ENCODE data around the gene NRG2. TPM values are rescaled to one million over a fixed set of nuclear protein-coding genes. Genes with fewer than 3 reads are reported as not detected.

Gene NRG2
- total RNA-seq, 1 donor from 2014 or later = 13.9 TPM

DNA sequence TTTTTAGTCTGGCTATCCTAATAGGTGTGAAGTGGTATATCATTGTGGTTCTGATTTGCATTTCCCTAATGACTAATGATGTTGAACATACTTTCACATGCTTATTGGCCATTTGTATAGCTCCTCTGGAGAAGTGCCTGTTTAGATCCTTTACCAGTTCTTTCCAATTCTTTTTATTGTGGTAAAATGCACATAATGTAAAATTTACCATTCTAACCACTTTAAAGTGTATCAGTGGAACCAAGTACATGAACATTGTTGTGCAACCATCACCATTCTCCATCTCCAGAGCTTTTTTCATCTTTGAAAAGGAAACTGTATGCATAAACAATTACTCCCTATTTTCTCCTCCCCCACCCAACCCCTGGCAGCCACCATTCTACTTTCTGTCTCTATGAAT, 95.4 kb downstream of the NRG2 start:
- DNase-seq (ENCODE audit: low spot score) = no peak

DNA sequence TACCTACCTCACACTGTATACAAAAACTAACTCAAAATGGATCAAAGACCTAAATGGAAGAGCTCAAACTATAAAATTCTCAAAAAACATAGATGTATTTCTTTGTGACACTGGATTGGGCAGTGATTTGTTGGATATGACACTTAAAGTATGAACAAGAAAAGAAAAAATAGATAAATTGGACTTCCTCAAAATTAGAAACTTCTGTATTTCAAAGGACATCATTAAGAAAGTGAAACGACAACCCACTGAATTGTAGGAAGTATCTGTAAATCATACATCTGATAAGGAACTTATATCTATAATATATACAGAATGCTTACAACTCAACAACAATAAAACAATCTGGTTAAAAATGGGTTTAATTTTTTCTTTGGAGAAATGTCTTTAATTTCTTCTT, 96.7 kb downstream of the NRG2 start:
- no peak for DNase-seq (ENCODE audit: low spot score)

DNA sequence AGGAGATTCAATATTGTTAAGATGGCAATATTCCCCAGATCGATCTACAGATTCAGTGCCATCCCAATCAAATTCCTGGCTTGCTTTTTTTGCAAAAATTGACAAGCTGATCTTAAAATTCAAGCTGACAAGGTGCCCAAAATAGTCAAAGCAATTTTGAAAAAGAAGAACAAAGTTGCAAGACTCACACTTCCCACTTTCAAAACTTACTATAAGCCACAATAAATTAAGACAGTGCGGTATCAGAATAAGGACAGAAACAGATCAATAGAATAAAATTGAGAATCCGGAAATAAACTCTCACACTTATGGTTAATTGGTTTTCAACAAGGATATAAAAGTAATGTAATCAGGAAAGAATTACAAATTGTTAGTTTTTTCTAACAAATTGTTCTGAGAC, 97.1 kb downstream of the NRG2 start:
- DNase-seq (ENCODE audit: low spot score) = no peak

DNA sequence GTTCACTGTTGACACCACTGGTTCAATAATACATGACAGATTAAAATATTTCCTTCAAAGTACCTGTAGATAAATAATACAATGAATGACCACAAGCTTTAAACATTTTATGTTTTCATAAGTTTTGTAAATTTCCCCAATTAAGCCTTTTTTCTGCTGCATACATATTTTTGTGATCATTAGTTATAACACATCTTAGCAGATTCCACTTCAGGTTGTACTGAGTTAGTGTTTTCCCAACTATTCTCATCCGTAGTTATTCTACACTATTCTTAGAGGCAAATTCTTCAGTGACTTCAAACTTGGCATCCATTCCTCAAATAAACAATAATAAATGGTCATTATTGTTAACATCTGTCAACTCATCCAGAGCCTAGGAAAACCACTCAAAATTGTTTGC, 100.9 kb downstream of the NRG2 start:
- DNase-seq (ENCODE audit: low spot score) = no peak

DNA sequence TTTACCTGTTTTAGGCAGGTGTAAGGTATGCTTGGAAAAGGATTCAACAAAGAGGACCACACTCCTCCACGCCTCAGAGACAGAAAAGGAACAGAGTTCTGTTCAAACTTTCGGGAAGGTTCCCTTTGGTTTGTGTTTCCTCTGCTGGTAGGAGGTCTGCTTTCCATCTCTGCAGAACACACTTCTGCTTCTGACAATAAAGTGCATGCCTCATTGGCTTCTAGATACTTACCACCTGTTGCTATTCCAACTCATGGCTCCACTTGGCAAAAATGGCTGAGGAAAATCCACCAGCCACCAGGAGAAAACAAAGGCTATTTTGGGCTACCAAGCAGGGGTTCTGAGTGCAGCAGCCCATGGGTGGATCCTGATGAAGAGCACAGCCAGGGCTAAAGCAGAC, 112.7 kb downstream of the NRG2 start:
- no peak for DNase-seq (ENCODE audit: low spot score)

DNA sequence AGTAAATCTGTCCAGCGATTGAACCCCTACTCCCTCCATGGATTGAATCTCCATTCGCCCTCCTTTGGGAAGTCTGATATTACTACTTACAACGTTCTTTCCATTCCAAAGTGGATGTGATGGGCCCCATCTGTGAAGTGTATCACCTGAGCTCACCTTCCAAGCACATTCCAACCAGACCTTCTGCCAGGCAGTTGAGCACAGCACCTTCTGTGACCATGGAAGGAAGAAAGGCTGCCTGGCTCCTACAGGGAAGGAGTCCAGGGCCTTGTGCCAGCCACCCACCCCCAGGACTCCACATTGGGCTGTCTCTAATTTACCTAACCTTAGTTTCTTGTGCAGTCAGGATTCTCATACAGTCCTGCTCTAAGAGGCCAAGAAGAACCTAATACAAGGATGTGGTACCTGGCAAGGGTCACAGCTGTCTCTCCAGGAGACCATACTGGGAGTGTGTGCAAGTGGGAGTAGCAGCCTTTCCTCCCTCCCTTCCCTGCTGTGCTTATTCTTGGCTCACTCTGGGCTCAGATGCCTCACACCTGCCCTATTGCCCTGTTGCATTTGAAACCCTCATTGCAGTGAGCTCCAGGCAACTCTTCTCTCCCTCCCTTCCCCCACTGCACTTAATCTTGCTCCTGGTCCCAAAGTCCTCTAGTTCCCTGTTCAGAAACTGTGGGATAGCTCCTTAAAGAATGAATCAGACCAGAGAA, 116.1 kb downstream of the NRG2 start:
- DNase-seq (ENCODE audit: low spot score) = no peak

DNA sequence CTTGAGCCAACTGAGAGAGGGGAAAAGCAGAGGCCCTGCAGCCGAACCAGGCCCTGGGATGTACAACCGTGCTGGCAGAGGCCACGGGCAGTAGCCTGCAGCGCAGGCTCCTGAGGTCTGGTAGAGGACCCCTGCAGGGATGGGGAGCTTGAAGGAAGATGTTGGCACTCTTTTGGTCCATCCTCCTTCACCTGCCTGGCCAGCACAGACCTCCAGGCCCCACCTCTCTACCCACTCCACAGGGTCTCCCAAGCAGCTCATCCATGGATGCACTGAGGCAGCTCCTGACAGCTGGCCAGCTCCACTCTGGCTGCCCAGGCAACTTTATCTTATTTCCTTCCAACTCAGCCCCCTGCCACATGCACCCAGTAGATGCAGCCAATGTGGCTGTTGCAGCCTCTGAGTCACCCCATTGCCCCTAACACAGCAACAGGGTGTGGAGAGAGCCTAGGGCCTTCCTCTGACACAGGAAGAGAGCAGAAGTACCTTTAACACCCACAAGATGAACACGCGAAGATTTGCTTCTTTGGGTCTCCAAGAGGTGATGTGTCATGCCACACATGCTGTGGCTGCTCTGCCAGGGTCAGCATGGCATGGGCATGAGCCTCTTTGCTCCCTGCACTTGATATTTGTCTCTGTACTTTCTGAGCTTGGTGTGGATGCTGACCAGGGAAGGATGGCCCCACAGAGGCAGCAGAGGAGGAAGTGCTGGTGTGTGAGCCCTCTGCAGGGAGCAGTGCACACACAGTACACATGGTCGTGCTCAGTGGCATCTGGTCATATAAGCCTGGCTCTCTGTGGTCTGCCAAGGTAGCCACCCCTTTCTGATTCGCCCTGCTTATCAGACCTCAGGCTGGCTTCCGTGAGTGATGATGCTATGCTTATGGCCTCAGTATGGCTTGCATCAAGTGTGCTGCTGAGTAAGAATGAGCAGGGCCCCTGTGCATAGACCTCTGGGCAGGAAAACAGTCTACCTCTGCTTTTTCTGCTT, 117.2 kb downstream of the NRG2 start:
- DNase-seq (ENCODE audit: low spot score) = no peak

DNA sequence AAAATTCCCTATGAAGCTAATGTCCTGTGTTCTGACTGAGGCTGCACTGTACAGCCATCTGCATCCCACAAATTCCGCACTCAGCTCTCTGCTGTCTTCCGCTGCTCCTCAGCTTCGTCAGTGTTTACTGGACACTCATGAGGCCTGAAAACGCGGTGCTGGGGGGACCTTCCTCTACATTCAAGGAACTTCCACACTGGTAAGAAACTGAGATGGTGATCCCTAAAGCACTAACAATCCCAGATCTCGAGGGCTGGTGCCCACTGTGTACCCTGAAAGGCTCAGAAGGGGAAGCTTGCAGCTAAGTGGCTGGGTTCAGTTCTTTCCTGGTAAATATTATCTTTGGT, 117.9 kb downstream of the NRG2 start:
- DNase-seq (ENCODE audit: low spot score) = no peak

DNA sequence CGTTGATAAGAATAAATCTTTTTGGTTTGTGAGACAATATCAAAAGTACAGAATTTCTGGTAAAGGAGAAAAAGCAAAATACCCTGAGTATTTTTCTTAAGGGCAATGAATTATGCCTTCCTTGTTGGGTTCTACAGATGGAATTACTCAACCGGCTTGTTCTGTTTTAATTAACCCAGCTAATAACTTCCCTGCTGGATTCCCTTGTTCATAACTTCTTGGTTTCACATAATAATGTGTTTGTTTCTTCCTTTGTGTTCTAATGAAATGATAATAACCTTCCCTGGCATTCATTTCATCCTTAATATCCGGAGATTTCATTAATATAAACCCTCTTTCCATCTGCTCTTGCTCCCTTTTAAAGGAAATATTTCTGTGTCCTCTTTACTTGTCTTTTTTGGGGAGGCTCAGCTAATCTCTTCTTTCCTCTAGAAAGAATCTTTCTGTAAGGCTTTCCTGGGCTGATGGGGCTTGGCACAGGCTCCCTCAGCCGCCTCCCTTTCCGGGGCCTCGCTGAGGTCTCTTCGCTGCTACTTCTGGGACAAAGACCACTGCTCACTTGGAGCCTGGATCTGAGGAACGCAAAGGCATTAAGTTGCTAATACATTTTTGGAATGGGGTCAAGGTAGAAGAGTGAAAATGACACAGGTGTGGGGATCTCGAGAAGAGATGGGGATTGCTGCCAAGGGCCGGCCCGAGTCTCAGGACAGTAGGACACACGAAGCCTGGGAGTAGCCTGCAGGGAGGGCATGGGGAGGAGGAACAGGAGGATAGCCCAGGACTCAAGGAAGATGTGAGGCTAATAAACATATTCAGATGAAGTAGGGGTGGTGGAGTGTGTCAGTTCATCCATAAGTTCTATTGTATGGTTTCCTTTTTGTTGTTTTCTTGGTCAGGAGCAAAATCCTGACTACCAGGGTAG, 118.5 kb downstream of the NRG2 start:
- no peak for DNase-seq (ENCODE audit: low spot score)

DNA sequence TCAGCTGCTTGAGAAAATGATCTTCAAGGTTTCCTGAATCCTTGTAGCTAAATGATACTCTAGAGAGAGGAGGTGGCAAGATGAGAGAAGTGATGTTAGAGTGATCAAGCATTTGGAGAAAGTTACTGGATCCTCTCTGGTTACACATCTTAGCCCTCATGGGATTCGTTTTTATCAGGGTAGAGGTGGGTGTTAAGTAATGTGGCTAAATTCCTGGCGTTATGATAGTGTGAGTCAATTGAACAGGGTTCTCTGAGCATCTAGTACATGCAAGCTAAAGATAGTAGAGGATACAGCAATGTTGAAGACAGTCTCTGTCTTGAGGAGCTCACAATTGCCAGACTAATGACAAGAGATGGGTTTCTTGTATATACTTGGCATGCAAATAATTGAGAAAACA, 123.8 kb downstream of the NRG2 start:
- DNase-seq (ENCODE audit: low spot score) = no peak

DNA sequence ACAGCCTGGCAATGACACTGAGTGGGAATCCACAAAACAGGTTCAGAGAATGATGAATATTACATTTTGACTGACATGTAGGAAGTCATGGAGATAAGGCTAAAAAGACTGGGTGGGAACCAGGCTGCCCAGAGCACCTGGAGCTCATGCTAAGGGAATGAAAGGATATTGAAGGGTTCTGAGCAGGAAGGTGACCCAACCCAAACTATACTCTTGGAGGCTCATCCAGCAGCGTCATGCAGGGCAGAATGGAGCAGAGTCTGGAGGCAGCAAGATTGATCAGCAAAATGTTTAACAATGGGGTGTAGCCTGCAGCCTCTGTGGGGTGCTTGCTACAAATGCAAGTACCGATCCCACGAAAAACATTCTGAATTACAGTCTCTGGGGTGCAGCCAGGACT, 127.3 kb downstream of the NRG2 start:
- DNase-seq (ENCODE audit: low spot score) = no peak

DNA sequence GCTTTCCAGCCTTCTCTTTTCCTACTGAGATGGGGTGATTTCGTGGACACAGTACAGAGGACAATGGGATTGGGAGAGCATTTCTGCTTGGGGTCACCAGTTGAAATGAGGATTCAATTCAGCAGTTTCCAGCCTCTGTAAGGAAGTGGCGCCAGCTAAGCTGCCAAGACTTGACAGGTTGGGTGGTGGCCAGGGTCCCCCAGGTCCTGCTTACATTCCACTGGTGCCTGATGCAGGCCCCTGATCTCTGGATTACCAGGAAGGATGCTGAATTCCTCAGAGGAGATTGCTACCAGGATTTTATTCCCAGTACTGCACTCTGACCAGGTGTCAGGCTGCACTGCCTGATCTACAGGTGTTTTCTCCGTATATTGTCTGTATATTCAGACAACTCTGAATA, 127.8 kb downstream of the NRG2 start:
- DNase-seq (ENCODE audit: low spot score) = no peak

DNA sequence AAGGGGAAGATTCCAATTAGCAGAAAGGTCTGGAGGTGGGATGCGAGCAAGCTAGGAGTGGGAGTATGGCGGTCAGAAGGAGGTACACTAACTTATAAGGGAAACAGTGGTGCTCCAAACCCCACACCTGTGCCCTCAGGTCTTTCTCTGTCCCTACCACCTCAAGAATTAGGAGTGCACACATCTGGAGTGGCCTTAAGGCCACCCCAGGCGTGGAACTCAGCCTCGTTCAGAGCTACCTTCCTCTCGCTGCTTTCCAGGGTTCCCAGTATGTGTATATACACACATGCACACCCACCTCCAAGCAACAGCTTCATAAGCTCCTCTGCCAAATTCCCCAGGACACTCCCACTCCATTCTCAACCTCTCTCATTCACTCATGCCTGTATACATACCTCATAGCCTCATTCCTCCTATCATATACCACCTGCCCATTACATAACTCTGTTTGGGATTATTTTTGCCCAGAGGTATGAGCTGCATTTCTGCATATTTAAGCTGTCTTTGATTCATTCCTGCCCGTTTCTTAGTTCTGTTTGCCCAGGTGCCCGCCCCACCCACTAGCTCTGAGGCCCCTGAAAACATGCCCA, 128.8 kb downstream of the NRG2 start:
- no peak for DNase-seq (ENCODE audit: low spot score)

DNA sequence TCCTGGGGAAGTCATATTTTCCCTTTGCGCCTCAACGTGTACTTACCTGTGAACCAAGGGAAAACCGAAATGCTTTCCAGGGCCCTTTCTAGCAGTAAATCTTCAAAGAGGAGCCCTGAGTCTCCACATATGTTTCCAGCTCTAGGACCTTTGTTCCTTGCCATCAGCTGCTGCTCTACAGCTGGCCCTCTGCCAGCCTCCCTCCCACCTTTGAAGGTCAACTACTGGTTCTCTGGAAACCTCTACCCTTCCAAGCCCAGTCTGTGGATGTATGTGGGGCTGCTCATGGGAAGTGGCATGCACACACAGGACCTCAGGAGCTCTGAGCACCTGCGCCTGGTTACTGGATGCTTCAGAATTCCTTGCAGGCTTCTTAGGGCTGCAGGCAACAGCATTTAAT, 130.3 kb downstream of the NRG2 start:
- DNase-seq (ENCODE audit: low spot score) = no peak

DNA sequence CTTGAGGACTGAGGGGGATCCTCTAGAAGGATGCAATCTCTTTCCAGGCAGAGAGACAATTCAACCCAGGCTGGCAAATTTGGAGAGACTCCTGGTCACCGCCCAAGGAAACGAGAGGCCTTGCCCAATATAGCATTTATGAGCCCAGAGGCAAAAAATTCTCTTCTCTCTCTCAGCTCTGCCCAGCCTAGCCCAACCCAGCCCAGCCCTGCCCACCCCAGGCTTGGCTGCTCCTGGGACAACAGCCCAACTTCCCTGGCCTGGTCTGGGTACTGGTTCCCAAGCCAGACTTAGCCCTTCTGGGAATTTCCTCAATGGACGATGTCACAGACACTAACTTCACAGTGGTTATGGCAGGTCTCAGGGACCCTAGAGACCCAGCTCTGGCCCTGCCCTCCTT, 130.9 kb downstream of the NRG2 start:
- DNase-seq (ENCODE audit: low spot score) = no peak

DNA sequence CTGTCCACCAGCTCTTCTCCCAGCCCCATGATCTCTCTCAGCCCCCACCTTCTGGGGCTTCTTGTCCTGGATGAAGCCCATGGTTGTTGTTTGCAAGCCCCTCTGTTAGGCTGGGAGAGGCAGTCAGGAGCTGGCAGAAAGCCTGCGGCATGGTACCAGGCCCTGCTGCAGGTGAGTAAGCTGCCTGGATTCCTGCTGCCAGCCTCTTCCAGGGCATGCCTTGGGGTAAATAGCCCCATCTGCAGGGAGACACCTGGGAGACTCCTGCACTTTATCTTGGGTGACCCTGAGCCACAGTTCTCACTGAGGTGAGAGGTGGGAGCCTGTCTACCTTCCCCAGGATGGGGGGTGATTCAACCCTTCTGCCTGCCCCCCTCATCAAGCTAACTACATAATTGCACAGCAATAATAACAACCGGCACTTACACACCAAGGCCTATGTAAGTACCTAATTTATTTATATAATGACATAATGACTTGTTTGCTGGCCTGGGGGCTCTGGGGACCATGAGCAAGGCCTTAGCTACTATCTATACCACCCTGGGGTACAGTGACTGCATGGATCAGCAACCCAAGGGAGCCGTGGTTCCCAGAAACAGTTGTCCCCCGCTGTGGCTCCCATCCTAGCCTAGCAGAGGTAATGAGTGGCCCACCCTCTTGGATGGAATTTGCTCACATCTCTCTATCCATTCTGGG, 131.5 kb downstream of the NRG2 start:
- no peak for DNase-seq (ENCODE audit: low spot score)

DNA sequence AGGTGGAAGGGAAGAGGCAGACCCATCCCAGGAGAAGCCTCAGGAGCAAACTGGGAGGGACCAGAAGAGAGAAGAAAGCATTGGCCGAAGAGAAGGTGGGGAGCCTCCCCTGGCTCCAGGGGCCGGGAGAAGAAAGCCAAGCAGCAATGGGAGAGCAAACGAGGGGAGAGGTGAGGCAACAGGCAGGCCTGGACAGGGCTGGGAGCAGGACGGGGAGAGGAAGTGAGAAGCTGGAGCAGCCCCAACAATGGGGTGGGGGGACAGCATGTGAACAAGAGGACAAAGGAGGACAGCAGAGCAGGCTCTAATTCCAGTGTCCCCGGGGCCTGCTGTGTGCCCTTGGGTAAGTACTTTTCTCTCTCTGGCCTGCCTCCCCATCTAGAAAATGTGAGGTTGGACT, 132.2 kb downstream of the NRG2 start:
- peak; percentile 72 for DNase-seq (ENCODE audit: low spot score)

DNA sequence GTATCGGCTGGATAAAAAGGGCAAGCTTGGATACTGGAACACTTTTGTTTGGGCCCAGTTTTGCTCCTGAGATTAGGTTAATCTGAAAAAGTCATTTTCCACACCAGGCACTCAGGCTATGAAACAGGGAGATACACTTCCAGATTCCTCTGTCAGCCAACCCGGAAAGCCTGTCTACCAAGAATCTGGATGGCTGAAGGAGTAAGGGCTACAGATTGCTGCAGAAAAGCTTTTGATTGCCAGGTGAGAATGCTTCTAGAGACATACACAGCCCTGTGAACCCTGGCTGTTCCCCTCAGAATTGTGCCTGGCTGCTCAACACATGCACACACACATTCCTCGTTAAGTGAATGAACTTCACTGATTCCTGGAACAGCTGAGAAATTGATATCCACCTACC, 133.1 kb downstream of the NRG2 start:
- no peak for DNase-seq (ENCODE audit: low spot score)

DNA sequence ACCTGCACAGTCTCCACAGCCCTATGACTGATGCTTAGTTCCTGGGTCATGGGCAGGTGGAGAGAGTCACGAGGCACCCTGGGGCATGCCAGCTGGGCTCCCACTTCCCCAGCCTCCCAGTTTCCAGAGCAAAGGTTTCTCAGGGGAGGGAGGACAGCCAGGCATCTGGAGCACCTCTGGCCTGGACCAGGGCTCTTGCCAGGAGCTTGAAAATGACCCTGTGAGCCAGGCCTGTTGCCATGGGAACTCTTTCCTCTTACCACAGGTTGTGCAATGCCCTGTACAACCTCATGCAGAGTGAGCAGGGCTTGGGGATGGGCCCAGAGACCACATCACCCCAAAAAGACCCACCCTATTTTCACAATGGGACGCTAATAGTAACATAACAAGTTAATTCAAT, 134.3 kb downstream of the NRG2 start:
- DNase-seq (ENCODE audit: low spot score) = peak; percentile 78

DNA sequence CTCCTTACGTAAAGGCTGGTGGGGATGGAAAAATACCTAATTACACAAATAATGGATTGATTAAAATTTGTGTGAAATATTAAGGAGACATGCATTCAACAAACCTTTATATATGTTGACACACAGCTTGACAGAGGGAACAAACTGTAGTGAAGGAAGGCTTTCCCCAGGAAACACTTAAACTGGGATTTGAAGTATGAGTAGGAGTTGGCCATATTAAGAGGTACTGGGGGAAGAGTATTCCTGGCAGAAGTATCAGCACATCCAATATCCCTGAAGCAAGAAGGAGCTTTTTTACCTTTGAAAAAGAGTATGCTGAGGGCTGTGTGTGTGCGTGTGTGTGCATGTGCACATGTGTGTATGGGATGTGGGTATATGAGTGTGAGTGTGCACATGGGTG, 136.4 kb downstream of the NRG2 start:
- no peak for DNase-seq (ENCODE audit: low spot score)
